GM23248 (cell line): Measurements from ENCODE around the gene H6PD.

ENCODE experiments used
- EZH2 ChIP-seq: fragments of 200-600 bp; sonication (generic); IDR thresholded peaks from 2 replicates; pipeline ENCODE4 v1.6.1; 2018; ENCODE audit warnings: antibody characterized with exemption, mild to moderate bottlenecking; ENCODE audit not compliant: insufficient read depth, poor library complexity, severe bottlenecking
- EZH2phosphoT487 ChIP-seq: fragments of 200-600 bp; sonication (generic); IDR thresholded peaks from 2 replicates; pipeline ENCODE4 v1.6.1; 2018; ENCODE audit warnings: antibody characterized with exemption, moderate library complexity, mild to moderate bottlenecking, low read depth; ENCODE audit not compliant: insufficient read depth

- TF ChIP-seq EZH2 = no peak
- TF ChIP-seq EZH2phosphoT487 = no peak
Measured at GRCh38 chr1:9233241-9233941, 1.2 kb upstream of the H6PD start.
